SIG-M5 treated with dmso at 0.1 percent for 504 hours (cell line): Measurements from ENCODE around the gene ANKRD13C.
"Not testable (repeated sequence)": the region's sequence is repeated elsewhere in the genome, so short reads cannot be mapped to it uniquely, and the experiment has no call there.

ENCODE experiments used
- DNase-seq: peaks from one replicate; lab custom pipeline; 2025; ENCODE audit not compliant: unreplicated experiment; lab: John Stamatoyannopoulos, UW

The ANKRD13C gene

DNA sequence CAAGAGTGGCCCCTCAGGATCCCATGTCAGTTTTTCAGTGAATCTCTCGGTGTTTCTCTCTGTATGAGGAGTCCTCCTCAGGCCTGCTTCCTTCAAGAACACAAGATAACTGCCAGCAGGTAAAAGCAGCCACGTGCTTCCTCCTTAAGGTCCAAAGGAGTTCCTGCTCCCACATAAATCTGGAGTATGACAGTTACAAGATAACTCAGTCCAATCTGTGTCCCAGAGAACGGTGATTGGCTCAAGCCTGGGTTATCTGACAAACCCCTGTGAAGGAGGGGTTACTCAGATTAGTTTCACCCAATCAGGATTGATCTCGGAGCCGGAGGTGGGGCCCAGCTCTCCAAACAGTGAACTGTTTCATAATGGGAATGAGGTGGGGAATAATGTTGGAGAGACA lies 5.8 kb upstream of the ANKRD13C start:
- no peak for DNase-seq

DNA sequence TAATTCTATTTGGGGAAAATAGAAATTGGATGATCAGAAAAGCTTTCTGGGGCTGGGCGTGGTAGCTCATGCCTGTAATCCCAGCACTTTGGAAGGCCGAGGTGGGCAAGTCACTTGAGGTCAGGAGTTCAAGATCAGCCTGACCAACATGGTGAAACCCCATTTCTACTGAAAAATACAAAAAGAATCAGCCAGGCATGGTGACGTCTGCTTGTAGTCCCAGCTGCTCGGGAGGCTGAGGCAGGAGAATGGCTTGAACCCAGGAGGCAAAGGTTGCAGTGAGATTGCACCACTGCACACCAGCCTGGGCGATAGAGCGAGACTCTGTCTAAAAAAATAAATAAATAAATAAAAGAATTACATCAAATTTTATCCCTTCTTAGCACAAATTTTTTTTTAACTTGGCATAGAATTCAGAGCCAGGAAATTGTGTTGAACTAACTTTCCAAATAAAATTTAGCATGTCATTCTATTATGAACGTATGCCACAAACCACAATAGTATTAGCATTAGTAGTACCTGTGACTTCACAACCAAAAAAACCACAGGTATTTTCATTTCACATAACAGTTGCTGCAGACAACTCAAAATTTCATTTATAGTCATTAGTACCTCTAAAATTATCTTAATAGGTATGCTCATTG lies 4.5 kb upstream of the ANKRD13C start:
- DNase-seq, result no peak

DNA sequence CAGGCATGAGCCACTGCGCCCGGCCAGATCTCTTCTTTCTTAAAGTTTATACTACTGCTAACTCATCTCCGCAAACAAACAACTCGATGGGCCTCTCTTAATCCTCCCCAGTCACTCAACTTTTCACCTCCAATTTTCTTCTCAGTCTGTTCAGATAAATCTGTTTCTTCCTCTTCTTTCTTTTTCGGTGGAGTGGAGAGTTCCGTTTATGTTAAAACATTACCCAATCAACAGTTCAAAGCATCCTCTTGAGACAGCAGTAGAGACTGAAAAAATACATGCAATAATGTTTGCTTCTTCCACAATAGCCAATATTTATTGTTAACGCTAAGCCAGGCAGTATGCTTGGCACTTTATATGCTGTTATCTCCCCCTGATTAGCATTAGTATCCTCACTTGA lies 1.4 kb upstream of the ANKRD13C start:
- peak; percentile 60 for DNase-seq

DNA sequence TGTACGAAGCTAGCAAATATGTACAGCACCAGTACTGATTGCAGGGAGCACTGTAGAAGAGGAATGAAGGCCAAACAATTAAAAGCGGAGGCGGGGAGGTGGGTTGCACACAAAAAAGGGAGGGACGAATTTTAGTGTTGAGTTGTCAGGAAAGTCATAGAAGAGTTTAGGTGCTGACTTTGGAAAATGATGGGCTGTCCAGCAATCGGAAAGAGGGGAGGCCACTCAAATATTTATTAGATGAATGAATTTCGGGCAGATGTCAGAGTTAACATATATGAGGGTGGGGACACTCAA lies 537 bp upstream of the ANKRD13C start:
- DNase-seq, result no peak

DNA sequence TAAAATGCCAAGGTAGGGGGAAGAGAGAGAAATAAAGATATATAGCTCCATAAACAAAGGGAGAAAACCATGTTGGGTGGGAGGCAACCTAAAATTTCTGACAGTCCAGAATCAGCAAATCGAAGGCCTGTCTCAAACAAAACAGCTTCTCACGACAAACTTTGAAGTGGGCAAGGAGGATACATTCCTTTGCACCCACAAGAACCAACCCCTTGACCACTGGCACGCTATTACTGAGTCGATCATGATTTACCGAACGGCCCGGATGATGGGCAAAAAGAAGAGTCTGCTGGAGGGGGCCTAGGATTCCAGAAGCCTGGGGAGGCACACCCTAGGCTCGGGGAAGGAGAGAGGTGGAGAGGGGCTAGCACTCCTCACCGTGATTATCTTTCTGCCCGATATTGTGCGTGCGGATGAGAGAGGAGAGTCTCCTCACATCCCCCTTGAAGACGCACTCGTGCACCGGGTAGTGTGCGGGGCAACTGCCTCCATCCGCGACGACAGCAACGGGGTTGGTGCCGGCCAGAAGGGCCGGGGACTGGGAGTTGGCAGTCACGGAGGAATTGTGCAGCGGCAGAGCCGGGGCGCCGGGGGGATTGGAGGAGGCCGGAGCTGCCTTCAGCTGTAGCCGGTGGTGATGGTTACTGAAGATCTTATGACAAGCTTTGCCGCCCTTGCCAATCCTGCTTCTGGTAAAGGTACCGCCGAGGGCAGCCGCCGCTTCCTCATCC lies 756 bp downstream of the ANKRD13C start:
- DNase-seq, result no peak

DNA sequence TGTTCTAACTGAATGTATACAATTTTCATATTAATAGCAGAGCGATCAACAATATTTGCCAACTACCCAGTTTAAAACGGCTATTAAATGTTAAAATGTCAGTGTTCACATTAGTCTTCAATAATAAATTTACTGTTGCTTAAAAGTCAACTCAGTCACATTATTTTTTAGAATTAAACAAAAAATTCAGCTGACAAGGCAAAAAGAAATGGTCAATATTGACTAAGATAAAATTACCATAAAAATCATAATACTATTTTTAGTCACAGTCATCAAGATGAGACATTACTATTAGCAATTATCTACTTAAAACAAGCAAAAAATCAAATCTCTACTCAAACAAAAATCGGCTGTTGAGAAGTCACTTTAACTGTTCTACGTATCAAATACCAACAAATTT lies 1.5 kb downstream of the ANKRD13C start:
- no peak for DNase-seq

DNA sequence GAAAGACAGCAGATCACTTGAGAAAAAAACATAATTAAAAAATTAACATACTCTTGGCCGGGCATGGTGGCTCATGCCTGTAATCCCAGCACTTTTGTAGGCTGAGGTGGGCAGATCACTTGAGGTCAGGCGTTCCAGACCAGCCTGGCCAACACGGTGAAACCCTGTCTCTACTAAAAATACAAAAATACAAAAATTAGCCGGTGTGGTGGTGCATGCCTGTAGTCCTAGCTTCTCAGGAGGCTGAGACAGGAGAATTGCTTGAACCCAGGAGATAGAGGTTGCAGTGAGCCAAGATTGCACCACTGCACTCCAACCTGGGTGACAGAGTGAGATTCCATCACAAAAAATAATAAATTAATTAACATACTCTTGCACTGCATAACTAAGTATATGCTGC lies 4.7 kb downstream of the ANKRD13C start:
- not testable (repeated sequence) for DNase-seq

GRCh38 chr1:70348399-70349165 lies 5.9 kb downstream of the ANKRD13C start:
- no peak for DNase-seq

DNA sequence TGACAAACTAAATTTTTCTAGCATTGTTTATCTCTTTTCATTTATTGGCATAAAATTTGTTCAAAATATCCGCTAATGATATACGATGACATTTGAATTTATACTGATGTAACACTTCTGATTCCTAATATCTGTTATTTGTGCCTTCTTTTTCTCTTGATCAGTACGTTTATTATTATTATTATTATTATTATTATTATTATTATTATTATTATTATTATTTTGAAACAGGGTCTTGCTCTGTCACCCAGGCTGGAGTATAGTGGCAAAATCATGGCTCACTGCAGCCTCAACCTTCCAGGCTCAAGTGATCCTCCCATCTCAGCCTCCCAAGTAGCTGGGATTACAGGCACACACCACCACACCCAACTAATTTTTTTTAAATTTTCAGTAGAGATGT lies 14.9 kb downstream of the ANKRD13C start:
- DNase-seq, result not testable (repeated sequence)

GRCh38 chr1:70336050-70336449 lies 18.5 kb downstream of the ANKRD13C start:
- no peak for DNase-seq

DNA sequence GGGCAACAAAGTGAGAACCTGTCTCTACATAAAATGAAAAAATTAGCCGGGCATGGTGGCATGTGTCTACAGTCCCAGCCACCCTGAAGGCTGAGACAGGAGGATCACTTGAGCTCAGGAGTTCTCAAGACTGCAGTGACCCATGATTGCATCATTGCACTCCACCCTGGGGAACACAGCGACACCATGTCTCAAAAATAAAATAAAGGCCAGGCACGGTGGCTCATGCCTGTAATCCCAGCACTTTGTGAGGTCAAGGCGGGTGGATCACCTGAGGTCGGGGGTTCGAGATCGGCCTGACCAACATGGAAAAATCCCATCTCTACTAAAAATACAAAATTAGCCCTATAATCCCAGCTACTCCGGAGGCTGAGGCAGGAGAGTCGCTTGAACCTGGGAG lies 20.1 kb downstream of the ANKRD13C start:
- no peak for DNase-seq

- no peak for DNase-seq
Observed at GRCh38 chr1:70333245-70333644, 21.3 kb downstream of the ANKRD13C start.

DNA sequence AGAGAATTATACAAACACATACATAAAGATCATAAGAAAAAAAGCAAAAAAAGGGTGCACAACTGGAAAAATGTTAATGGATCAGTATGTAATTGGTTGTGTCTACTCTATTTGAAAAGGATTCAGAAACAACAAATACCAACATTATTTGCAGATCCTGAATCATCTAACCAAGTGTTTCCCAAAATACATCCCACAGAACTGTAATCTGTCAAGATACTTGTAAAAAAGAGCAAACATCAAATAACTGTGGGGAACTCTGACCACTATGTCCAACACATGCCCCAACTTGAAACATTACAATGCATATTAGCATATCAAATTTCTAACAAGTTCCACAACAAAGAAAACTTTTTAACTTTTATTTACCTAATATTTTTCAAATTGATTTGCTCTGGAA lies 22.6 kb downstream of the ANKRD13C start:
- DNase-seq, result no peak

DNA sequence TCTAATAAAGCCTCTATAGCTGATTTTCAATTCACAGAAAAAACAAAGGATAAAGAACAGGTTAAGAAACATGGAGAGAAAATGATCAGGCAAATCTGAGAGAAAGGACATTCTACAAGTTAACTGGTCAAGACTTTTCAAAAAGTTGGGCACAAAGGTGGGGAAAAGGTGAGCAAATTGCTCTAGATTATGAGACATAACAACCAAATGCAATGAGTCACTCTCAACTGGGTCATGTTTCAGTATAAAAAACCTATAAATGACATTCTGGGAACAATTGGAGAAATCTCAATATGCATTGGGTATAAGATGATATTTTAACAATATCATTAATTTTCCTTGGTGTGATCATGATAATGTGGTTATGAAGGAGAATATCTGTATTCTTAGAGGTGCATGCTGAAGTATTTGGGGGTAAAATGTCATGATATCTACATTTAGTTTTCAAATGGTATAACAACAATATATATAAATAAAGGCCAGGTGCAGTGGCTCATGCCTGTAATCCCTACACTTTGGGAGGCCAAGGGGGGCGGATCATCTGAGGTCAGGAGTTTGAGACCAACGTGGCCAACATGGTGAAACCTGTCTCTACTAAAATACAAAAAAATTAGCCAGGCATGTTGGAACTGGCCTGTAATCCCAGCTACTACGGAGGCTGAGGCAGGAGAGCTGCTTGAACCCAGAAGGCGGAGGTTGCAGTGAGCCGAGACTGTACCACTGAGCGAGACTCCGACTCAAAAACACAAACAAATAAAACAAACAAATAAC lies 27.0 kb downstream of the ANKRD13C start:
- no peak for DNase-seq

- no peak for DNase-seq
Observed at GRCh38 chr1:70324683-70325082, 29.8 kb downstream of the ANKRD13C start.

- no peak for DNase-seq
Observed at GRCh38 chr1:70319750-70320149, 34.8 kb downstream of the ANKRD13C start.

DNA sequence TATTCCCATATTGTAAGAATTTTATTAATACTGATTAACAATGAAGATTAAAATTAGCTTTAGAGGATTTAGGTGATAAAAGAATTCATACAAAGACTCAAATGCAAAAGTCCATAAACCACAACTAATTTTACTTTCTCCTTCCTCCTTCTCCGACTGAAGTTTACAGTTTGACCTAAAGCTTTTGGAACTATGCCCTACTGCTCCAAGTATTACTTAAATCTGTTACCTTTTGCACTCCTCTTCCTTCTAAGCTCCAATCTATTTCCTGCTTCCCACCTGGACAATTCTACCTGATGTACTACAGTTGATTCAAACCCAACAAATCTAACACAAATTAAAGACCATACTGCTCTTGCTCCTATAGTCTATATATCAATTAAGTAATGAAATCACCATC lies 36.3 kb downstream of the ANKRD13C start:
- DNase-seq, result no peak

DNA sequence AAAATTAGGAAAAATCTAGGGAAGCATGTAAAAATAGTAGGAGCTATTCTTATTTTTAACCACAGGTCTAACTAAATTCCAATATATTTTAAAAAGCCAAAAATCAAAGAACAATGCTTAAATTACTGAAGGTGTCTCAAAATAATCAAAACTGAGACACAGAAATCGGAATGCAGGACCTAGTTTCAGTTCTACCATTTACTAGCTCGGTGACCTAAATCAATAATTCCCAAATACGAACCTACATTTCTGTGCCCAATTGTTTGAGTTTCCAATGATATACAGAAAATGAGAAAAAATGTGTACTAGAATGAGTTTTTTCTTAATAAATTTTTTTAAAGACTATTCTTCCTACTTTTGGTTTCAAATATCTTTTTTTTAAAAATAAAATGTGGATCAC lies 37.4 kb downstream of the ANKRD13C start:
- no peak for DNase-seq

- no peak for DNase-seq
Observed at GRCh38 chr1:70315782-70316181, 38.7 kb downstream of the ANKRD13C start.

DNA sequence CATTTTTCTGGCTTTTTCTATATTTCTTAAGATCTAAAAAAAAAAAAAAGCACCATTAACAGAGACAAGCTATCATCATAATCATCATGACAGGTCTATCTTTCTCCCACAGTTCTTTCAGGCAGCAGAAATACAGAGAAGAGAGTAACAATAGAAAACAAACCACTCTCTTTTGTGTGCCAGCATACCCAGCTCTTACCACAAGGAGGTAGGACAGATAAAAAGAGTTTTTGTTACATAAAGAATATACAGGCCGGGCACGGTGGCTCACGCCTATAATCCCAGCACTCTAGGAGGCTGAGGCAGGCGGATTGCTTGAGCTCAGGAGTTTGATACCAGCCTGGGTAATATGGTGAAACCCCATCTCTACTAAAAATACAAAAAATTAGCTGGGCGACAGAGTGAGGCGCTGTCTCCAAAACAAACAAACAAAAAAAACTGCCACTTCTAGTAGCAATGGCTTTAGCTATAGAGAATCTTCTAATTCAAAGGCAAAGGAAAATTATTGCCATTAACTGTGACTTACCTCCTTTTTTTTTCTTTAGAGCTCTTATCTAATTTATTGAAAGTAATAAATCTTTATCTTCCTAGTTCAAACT lies 39.7 kb downstream of the ANKRD13C start:
- DNase-seq, result no peak

DNA sequence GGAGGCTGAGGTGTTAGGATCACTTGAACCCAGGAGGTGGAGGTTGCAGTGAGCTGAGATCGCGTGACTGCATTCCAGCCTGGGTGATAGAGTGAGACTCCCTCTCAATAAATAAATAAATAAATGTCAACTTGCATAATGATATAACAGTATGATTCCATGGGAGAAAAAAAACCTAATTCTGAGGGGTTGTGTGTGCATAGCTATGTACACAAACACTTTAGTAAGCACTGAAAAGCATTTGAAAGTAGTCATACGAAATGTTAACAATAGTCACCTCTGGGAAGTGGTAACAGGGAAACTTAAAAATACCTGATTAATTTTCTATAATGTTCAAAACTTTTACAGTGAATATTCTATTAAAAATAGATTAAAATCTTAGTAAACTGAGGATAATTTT lies 43.2 kb downstream of the ANKRD13C start:
- no peak for DNase-seq
